GM23248 (cell line): ENCODE measurements around the gene NOL3.

Experiments
- EZH2 ChIP-seq: fragments of 200-600 bp; sonication (generic); IDR thresholded peaks from 2 replicates; pipeline ENCODE4 v1.6.1; 2018; ENCODE audit warnings: antibody characterized with exemption, mild to moderate bottlenecking; ENCODE audit not compliant: insufficient read depth, poor library complexity, severe bottlenecking
- EZH2phosphoT487 ChIP-seq: fragments of 200-600 bp; sonication (generic); IDR thresholded peaks from 2 replicates; pipeline ENCODE4 v1.6.1; 2018; ENCODE audit warnings: antibody characterized with exemption, moderate library complexity, mild to moderate bottlenecking, low read depth; ENCODE audit not compliant: insufficient read depth

DNA sequence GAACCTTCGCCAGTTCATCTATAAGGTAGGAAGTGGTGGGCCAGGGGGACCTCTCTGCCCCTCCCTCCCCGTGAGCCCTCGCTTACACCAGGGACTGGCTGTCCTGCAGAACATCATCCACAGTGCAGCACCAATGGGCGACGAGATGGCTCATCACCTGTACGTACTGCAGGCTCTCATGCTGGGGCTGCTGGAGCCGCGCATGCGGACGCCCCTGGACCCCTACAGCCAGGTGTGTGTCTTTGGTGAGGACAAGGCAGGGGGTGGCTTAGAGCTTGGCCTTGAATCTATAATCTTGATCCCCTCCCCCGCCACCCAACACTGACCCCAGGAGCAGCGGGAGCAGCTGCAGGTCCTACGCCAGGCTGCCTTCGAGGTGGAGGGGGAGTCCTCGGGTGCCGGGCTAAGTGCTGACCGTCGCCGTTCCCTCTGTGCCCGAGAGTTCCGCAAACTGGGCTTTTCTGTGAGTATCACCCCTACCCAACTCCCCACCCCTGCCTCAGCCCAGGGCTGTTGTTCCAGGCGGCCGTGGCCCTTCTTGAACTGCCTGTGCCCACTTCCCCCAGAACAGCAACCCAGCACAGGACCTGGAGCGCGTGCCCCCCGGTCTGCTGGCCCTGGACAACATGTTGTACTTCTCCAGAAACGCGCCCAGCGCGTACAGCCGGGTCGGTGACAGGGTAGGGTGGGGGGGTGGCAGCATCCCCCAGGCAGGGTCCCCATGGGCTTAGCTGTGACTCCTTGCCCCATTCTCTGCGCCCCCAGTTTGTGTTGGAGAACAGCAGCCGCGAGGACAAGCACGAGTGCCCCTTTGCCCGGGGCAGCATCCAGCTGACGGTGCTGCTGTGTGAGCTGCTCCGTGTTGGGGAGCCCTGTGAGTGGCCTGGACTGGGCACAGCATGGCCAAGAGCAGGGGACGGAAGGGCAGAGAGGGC is 31.3 kb downstream of the NOL3 start:
- TF ChIP-seq EZH2 (no peak), EZH2phosphoT487 (no peak)
